ENCODE data around the gene LACTBL1.
"Not testable (repeated sequence)": the region's sequence is repeated elsewhere in the genome, so short reads cannot be mapped to it uniquely, and the experiment has no call there.

Gene LACTBL1

DNA sequence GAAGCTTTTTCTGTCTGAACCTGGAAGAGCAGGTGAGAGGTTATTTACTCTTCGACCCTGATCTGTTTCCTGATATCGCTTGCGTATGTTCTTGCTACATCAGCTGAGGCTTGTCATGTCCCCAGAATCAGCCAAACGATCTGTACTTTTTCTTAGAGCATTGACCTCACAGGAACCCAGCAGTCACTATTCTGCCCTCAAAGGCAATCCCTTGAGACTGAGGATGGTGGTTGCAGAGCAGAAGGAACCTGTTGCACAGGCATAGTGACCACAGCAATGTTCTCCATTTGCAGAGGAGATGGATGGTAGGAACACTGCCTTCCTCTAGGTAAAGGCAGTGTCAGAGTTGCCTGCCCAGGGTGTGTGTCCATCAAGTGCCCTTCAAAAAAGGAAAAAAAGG lies 11.3 kb upstream of the LACTBL1 start:
- no peak for TF ChIP-seq CTCF (IDR thresholded peaks at IDR 0.05)
- TF ChIP-seq ZFX (IDR thresholded peaks at IDR 0.05; ENCODE audit: borderline replicate concordance) = no peak

GRCh38 chr1:22980471-22980790 lies 7.8 kb upstream of the LACTBL1 start:
- not testable (repeated sequence) for H3K27ac ChIP-seq

More for the DNA sequence above, 11.3 kb upstream of the LACTBL1 start:
- no peak overlapping the region for H3K27ac ChIP-seq

DNA sequence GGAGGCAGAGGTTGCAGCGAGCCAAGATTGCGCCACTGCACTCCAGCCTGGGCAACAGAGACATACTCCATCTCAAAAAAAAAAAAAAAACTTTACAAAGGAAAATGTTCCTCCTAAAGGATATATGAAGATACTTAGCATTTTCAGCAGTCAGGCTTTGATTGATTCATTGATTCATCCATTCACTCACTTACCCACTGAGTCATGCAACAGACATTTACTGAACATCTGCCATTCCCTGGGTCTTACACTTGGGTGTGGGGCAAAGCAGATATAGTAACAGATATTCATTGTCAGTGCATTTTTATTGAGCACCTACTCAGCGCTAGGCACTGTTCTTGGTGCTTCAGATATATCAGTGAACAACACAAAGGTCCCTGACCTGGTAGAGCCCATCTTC lies 5.6 kb upstream of the LACTBL1 start:
- TF ChIP-seq CTCF (IDR thresholded peaks at IDR 0.05) (no peak), ZFX (IDR thresholded peaks at IDR 0.05; ENCODE audit: borderline replicate concordance) (no peak)
- no peak overlapping the region for H3K27ac ChIP-seq

GRCh38 chr1:22976461-22977243 lies 4.0 kb upstream of the LACTBL1 start:
- H3K27ac ChIP-seq = no peak overlapping the region

DNA sequence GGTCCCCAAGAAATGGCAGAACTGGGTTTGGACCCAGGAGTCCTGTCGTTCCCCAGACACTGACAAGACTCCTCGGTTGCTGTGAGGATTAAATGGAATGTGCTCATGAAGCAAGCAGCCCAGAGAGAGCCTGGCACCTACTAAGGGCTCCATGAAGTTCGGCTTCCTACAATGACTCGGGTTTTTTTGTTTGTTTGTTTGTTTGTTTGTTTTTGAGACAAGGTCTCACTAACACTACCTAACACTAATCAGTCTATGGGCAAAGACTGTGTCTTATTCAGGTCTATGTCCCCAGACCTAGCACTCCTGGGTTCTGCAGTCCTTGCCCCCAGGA lies 3.4 kb upstream of the LACTBL1 start:
- TF ChIP-seq CTCF (IDR thresholded peaks at IDR 0.05) = no peak
- no peak for TF ChIP-seq ZFX (IDR thresholded peaks at IDR 0.05; ENCODE audit: borderline replicate concordance)
- no peak overlapping the region for H3K27ac ChIP-seq

More at GRCh38 chr1:22976461-22977243, 4.0 kb upstream of the LACTBL1 start:
- TF ChIP-seq CTCF (IDR thresholded peaks at IDR 0.05) = peak; percentile 85
- no peak for TF ChIP-seq ZFX (IDR thresholded peaks at IDR 0.05; ENCODE audit: borderline replicate concordance)

DNA sequence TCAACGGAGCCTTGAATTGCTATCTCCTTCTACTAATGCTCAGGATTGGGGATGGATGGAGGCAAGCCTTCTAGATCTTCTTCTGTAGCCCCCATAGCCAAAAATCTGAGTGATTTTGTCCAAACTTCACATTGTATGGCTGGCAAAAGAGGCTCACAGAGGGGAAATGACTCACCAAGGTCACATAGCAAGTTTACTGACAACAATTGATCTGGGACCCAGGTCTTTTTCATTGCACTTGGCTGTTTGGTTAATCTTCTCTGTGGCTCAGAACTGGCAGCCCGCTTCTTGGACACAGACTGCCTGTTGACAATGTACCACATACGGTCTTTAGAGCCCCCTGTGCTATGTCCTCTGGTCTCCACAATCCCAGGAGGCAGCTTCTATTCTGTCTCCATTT lies 3.0 kb upstream of the LACTBL1 start:
- no peak for TF ChIP-seq CTCF (IDR thresholded peaks at IDR 0.05)
- TF ChIP-seq ZFX (IDR thresholded peaks at IDR 0.05; ENCODE audit: borderline replicate concordance) = no peak
- H3K27ac ChIP-seq = no peak overlapping the region

GRCh38 chr1:22971611-22972405 lies 858 bp downstream of the LACTBL1 start:
- TF ChIP-seq CTCF (IDR thresholded peaks at IDR 0.05) (no peak), ZFX (IDR thresholded peaks at IDR 0.05; ENCODE audit: borderline replicate concordance) (no peak)
- no peak overlapping the region for H3K27ac ChIP-seq

Measured in 22Rv1 (cell line).